ENCODE results near the gene COX20. TPM values are rescaled to one million over a fixed set of nuclear protein-coding genes. Genes with fewer than 3 reads are reported as not detected.
A peak's percentile ranks its signal among the peaks of the same experiment; 100 is the strongest.

COX20 gene
- total RNA-seq, 2 experiments from 2014 or later: 41.2 to 50.7 TPM

DNA sequence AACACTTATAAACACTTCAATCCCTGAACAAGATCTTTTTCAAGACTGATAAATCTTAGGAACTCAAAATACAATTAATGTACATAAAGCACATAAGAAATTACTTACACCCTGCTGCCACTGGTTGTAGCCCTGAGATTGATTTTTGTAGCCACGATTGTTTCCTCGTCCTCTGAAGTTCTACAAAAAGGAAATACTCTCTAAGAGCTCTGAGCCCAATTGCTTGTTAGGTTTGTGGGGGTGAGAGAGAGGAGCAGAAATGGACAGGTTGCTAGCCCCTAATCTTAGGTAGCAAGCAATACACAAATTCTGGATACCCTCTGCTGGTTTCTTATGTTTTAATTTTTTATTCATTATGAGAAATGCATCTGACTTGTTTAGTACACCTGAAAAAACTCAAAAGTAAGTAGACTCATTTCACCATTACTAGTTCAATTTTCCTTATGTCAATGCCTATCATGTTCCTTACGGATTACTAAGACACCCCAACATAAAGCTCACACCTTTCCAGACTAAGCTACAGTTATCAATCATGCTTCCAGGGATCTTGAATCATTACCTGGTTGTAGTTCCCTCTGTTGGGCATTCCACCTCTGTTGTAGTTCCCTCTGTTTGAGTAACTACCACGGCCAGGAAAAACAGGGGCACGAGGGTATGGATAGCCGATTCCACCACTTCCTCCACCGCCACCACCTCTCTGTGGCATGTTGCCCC is 19.6 kb downstream of the COX20 start:
- Mint-ChIP-seq H3K36me3 (peaks cover 82% of the 10 kb centered on the region), H3K9me3 (no peaks in the 10 kb centered on the region), H3K4me3 (peak overlapping the region; percentile 62), H3K4me1 (peaks cover 86% of the 10 kb centered on the region), H3K27me3 (no peaks in the 10 kb centered on the region), H3K27ac (peak overlapping the region; percentile 68)
- no peak for DNase-seq

DNA sequence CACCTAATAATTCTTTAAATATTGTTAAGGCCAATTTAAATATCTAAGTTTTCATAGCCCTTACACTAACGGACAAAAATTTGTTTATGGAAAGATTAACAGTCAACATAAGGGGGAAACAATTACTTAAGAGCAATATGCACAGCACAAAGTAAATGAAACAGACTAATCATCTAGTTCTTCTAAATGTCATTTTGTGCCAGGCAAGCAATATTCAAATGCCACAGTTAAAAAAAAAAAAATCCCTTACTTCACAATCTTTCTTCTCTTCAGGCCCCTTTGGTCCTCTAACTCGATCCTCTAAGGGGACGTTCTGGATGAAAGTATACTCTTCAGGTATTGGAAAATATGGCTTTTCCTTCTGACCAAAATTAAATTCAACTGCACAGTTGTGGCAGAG is 22.3 kb downstream of the COX20 start:
- DNase-seq: no peak
- peak overlapping the region; percentile 71 for H3K27ac Mint-ChIP-seq
- H3K27me3 Mint-ChIP-seq: no peaks in the 10 kb centered on the region
- H3K4me1 Mint-ChIP-seq: peaks cover 77% of the 10 kb centered on the region
- peaks cover 85% of the 10 kb centered on the region for H3K36me3 Mint-ChIP-seq
- peak overlapping the region; percentile 62 for H3K4me3 Mint-ChIP-seq
- no peaks in the 10 kb centered on the region for H3K9me3 Mint-ChIP-seq

DNA sequence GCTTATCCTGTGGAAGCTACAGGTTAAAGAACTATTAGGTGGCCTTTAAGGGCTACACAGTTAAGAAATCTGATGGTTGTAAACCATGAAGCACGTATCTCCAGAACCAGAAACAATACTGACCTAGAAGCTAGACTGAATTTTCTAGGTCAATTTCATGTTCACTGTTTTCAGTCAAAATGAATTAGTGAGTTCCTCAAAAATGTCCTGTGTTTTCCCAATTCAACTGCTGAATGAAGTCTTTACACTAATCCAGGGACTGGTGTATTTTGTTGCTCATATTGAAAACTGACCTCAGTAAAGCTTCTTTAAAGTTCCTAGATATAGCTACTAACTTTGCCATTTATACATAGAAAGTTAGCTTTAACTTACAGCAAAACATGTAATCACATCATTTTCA is 22.9 kb downstream of the COX20 start:
- H3K27ac Mint-ChIP-seq: peak overlapping the region; percentile 71
- no peaks in the 10 kb centered on the region for H3K9me3 Mint-ChIP-seq
- DNase-seq: no peak
- peak overlapping the region; percentile 63 for H3K4me3 Mint-ChIP-seq
- peaks cover 85% of the 10 kb centered on the region for H3K36me3 Mint-ChIP-seq
- H3K27me3 Mint-ChIP-seq: no peaks in the 10 kb centered on the region
- peaks cover 77% of the 10 kb centered on the region for H3K4me1 Mint-ChIP-seq

DNA sequence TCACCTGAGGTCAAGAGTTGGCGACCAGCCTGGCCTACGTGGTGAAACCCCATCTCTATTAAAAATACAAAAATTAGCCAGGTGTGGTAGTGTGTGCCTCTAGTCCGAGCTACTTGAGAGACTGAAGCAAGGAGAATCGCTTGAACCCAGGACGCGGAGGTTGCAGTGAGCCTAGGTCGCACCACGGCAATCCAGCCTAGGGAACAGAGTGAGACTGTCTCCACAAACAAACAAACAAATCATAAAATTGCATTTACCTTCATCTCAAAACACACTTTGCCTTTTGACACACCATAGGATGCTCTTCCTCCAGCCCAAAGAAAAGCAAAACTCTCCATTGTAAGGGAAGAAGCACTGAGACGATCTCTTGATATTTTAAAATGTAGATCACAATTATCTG is 24.6 kb downstream of the COX20 start:
- Mint-ChIP-seq H3K27me3 (no peaks in the 10 kb centered on the region), H3K36me3 (peaks cover 79% of the 10 kb centered on the region), H3K4me3 (peak overlapping the region; percentile 96), H3K9me3 (no peaks in the 10 kb centered on the region), H3K27ac (peak overlapping the region; percentile 69), H3K4me1 (peaks cover 61% of the 10 kb centered on the region)
- no peak for DNase-seq

DNA sequence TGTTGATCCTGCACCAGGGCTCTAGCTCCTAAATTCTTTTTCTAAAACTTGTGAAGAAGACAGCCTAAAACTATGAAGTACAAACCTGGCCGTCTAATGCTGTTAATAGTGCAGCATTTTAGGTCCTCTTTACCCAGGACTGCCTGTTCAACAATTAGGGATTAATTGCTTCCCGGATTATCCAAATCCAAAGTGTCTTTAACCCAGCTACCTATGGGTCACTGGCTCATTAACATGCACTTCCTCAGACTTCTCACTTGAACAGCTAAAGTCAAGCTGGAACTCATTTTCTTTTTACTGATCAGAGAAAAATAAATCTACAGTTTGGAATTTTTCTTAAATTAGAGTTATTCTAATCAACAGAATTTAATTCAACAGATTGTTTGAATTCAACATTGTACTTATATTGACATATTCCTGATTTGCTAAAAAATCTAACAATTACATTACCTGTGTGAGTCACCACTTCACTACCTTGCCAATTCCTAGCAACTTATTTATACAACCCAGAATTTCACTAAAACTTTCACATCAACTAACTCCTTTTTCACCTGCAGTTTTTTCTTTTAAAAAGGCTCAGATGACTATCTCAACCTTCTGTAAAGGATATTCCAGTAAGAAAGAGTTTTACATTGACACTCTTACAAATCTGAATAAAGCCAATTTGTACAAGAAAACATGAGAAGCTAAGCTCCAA is 25.6 kb downstream of the COX20 start:
- Mint-ChIP-seq H3K9me3 (no peaks in the 10 kb centered on the region), H3K27me3 (no peaks in the 10 kb centered on the region), H3K4me3 (peak overlapping the region; percentile 96), H3K36me3 (peaks cover 71% of the 10 kb centered on the region), H3K4me1 (peaks cover 58% of the 10 kb centered on the region), H3K27ac (peak overlapping the region; percentile 76)
- DNase-seq: no peak

DNA sequence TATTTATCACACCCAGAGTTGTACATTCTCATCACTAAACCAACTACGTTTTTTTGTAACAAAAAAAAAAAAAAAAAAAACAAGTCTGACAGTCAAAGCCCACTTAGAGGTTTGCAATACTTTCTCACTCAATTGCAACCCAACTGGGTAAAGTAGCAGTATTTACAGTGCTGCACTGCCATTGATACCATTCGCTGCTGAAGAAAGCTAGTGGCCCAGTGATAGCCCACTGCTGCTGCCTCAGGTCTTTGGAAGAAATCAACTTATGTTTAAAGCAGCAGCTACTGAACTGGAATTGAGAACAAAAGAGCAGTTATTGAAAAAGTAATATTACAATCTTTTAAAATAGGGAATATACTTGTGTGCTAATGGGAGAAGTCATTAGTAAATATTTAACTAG is 26.2 kb downstream of the COX20 start:
- H3K27me3 Mint-ChIP-seq: no peaks in the 10 kb centered on the region
- peak overlapping the region; percentile 96 for H3K4me3 Mint-ChIP-seq
- no peaks in the 10 kb centered on the region for H3K9me3 Mint-ChIP-seq
- peak overlapping the region; percentile 76 for H3K27ac Mint-ChIP-seq
- peaks cover 66% of the 10 kb centered on the region for H3K36me3 Mint-ChIP-seq
- no peak for DNase-seq
- peaks cover 57% of the 10 kb centered on the region for H3K4me1 Mint-ChIP-seq

DNA sequence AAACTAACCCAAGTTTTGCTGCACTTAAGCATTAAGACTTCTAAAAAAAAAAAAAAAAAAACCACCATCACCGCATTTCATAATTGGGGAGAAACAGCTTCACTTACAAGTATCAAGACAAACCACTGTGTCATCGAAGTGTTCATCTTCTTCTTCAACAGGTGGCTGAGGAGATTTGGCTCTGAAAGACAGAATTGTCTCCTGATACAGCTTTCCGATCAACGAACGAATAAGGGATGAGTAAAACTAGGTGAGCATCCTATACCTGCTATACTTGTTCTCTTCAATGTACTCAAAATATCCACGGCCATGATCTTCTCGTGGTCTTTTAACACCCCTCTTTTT is 26.9 kb downstream of the COX20 start:
- Mint-ChIP-seq H3K4me3 (peak overlapping the region; percentile 96), H3K27me3 (no peaks in the 10 kb centered on the region), H3K36me3 (peaks cover 59% of the 10 kb centered on the region), H3K4me1 (peaks cover 54% of the 10 kb centered on the region), H3K27ac (peak overlapping the region; percentile 96), H3K9me3 (no peaks in the 10 kb centered on the region)
- DNase-seq: no peak

DNA sequence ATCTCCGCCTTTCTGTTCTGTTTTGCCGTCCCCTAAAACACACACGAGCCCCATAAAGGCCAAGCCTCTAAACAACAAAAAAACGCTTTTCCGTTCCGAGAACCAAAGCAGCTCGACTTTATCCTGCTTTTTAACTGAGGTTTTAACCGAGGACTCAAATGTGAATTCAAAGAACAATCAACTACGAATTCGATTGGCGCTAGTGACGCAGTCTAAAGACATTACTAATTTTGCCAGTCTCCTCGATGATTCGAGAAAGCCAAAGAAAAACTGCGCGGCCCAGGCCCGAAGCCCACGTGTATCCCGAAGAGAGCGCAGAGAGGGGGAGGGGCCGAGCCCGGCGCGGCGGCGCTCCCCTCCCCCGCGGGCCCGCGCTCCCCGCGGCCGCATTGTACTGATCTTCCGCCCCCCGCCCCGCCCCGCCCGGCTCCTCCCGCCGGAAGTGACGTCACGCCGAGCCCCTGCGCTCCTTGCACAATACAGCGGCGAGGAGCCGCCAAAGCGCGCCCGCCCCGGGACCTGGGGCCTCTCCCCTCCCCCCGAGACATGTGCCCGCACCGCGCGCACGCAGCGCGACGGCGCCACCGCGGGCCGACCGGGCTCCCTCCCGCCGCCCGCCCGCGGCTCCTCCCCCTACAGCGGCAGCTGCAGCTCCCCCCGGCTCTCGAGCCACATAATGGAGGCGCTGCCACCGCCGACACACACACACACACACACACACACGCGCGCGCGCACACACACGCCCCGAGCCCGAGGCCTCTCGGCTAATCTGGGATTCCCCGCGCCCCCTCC is 27.4 kb downstream of the COX20 start:
- peak; percentile 93 for DNase-seq
- H3K36me3 Mint-ChIP-seq: peaks cover 53% of the 10 kb centered on the region
- H3K9me3 Mint-ChIP-seq: no peaks in the 10 kb centered on the region
- peak overlapping the region; percentile 96 for H3K4me3 Mint-ChIP-seq
- H3K4me1 Mint-ChIP-seq: peaks cover 49% of the 10 kb centered on the region
- no peaks in the 10 kb centered on the region for H3K27me3 Mint-ChIP-seq
- peak overlapping the region; percentile 96 for H3K27ac Mint-ChIP-seq

DNA sequence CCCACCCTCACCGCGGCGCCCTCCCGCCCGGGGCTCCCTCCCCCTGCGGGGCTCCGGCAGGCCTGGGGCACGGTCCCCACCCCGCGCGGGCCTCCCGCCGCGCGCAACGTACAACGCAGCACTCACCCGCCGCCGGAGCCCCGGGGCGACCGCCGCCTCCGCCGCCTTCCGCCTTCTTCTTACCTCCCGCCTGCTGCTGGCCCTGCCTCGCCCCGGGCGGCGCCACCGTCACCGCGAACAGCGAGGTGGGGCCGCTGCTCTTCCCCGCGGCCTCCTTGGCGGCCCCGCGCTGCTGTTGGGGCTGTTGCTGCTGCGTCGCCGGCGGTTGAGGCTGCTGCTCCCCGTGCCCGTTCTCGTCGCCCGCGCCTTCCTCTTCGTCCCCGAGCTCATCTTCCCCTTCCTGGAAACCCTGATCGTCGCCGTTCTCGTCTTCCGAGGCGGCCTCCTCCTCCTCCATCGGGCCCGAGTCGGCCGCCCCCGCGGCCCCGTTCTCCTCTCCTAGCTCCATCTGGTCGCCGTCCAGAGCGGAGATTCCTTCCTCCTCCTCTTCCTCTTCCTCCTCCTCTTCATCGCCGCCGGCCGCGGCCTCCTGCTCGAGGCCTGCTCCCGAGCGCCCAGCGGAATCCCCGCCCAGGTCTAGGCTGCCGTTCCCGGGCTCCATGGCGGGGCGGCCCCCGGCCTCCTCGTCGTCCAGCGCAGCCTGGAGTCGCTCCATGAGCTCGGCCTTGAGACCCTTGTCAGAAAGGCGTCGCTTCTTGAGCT is 28.2 kb downstream of the COX20 start:
- H3K4me3 Mint-ChIP-seq: peak overlapping the region; percentile 91
- peak; percentile 27 for DNase-seq
- peaks cover 46% of the 10 kb centered on the region for H3K36me3 Mint-ChIP-seq
- no peaks in the 10 kb centered on the region for H3K27me3 Mint-ChIP-seq
- H3K4me1 Mint-ChIP-seq: peaks cover 41% of the 10 kb centered on the region
- no peaks in the 10 kb centered on the region for H3K9me3 Mint-ChIP-seq
- H3K27ac Mint-ChIP-seq: peak overlapping the region; percentile 97

DNA sequence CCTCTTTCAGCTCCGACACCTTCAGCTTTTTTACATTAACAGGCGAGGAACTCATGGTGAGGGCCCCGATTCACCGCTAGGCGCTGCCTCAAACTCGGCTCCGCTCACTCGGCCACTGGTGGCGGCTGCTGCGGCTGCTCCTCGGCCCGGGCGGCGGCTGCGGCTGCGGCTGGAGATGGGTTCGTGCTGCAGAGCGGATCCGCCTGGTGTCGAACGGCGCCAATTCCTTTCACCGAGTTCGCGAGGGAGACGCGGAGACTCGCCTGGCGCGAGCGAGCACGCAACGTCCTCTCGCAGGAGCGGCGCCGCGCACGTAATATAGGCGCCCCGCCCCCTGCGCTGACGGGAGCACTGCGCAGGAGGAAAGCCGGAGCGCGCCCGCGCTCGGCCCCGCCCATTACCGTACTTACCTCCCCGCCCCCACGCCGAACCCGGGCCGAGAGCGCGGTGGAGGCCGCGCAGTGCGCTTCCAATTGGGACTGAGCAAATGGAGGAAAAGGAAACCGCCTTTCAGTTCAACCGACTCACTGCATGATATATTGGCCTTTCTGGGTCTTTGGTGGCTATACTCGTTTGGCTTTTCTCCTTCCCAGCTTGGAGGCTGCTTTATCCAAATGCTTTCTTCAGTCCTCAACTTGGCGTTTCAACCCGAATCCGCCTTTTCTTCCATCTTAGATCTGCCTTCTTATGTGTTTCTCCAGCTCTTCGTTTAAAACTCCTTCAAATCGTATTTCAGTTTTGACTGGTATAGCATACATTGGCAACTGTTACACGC is 29.0 kb downstream of the COX20 start, which contains the start of gene HNRNPU:
Gene HNRNPU, minus strand, starts transcription at position 291 of the 775 bp plus-strand sequence. Its CDS starts 236 bp downstream, at position 55.
- peak within 1 kb of the TSS; percentile 97 for H3K27ac Mint-ChIP-seq
- H3K4me3 Mint-ChIP-seq: peak within 1 kb of the TSS; percentile 91
- H3K27me3 Mint-ChIP-seq: no peaks in the 10 kb centered on the region
- peaks cover 40% of the 10 kb centered on the region for H3K36me3 Mint-ChIP-seq
- DNase-seq: peak; percentile 98
- H3K4me1 Mint-ChIP-seq: peaks cover 35% of the 10 kb centered on the region
- H3K9me3 Mint-ChIP-seq: no peaks in the 10 kb centered on the region

DNA sequence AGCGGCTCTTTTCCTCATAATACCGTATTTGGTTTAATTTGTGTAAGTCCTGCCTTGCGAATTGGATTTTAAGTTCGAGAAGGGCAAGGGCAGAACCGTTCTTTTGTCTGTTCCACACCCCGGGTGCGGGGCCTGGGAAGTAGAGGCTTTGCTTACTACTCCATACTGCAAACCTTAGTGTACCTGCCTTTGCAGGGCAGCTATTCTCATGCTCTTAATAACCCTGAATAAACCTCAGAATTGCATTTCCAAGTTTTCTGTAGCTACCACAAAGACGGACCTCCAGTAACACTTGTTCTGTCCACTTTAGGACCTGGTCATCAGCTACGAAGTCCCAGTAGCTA is 29.5 kb downstream of the COX20 start:
- peak overlapping the region; percentile 97 for H3K27ac Mint-ChIP-seq
- no peaks in the 10 kb centered on the region for H3K27me3 Mint-ChIP-seq
- H3K4me1 Mint-ChIP-seq: peaks cover 30% of the 10 kb centered on the region
- H3K9me3 Mint-ChIP-seq: no peaks in the 10 kb centered on the region
- peak; percentile 27 for DNase-seq
- peaks cover 36% of the 10 kb centered on the region for H3K36me3 Mint-ChIP-seq
- H3K4me3 Mint-ChIP-seq: peak overlapping the region; percentile 91

DNA sequence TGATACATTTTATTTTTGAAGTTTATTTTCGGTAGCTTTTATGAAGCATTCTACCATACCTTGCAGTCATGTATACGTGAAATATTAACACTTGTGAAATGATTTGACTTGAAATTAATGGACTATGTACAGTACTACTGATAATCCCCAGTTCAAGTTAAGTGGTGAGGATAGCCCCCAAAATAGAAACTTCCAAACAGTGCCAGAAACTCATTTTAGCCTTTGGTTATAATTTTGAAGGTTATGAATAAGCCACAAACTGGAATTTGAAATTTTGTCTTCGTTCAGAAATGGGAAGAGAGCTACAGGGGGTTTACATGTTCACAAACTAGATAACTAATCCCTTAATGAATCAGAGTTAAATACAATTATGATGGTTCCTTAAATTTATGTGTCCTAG is 30.4 kb downstream of the COX20 start:
- Mint-ChIP-seq H3K27me3 (no peaks in the 10 kb centered on the region), H3K4me3 (no peak overlapping the region), H3K36me3 (peaks cover 27% of the 10 kb centered on the region), H3K4me1 (peaks cover 22% of the 10 kb centered on the region), H3K27ac (peak overlapping the region; percentile 97), H3K9me3 (no peaks in the 10 kb centered on the region)
- no peak for DNase-seq

DNA sequence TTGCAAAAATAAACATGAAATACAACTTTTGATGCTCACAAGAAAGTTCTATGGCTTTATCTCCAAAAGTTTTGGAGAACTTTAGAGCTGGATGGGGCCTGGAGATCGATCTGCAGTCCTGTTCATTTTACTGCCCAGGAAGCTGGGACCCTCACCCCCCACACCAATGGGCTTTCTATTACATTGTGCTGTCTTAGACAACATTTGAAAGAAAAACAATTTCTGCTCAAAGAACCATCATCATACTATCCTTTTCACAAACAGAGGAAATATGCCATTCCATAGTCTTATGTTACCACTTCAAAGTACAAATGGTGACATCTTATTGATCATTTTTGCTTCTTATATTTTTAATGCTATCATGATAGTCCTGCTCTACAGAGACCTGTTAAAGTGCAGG is 30.9 kb downstream of the COX20 start:
- no peak for DNase-seq
- Mint-ChIP-seq H3K4me3 (no peak overlapping the region), H3K36me3 (peaks cover 22% of the 10 kb centered on the region), H3K4me1 (peaks cover 18% of the 10 kb centered on the region), H3K27ac (no peak overlapping the region), H3K9me3 (no peaks in the 10 kb centered on the region), H3K27me3 (no peaks in the 10 kb centered on the region)

Measured in activated naive CD8-positive, alpha-beta T cell treated with anti-CD3 and anti-CD28 coated beads for 36 hours (primary cell).